Cardiac septum (tissue), 1 donor: ENCODE results near the gene FAM111B. TPM values are rescaled to one million over a fixed set of nuclear protein-coding genes. Genes with fewer than 3 reads are reported as not detected.
A peak's percentile ranks its signal among the peaks of the same experiment; 100 is the strongest.
"Not testable (repeated sequence)": the region's sequence is repeated elsewhere in the genome, so short reads cannot be mapped to it uniquely, and the experiment has no call there.

ENCODE experiments used
- DNase-seq: peaks from one replicate; pipeline ENCODE4 v3.0.0-alpha.2; 2020; ENCODE audit warnings: low spot score
- intact Hi-C: fragments of 100-400 bp; cut with DNase I; formaldehyde crosslinking; loops from one replicate; pipeline ENCODE4 v1.14.0; 2022
- total RNA-seq: library from RNA; stranded (reverse); fragmentation: NEBNext Ultra II Directional; extraction: Animal tissue kit (Norgen Biotek cat#: 25700); gene quantifications from one replicate; pipeline ENCODE4 v1.2.1, GENCODE V29; 2021
- donor health status: DM: no; HTN: no; CAD: no.

Gene FAM111B
- total RNA-seq, 1 donor from 2014 or later = not detected

DNA sequence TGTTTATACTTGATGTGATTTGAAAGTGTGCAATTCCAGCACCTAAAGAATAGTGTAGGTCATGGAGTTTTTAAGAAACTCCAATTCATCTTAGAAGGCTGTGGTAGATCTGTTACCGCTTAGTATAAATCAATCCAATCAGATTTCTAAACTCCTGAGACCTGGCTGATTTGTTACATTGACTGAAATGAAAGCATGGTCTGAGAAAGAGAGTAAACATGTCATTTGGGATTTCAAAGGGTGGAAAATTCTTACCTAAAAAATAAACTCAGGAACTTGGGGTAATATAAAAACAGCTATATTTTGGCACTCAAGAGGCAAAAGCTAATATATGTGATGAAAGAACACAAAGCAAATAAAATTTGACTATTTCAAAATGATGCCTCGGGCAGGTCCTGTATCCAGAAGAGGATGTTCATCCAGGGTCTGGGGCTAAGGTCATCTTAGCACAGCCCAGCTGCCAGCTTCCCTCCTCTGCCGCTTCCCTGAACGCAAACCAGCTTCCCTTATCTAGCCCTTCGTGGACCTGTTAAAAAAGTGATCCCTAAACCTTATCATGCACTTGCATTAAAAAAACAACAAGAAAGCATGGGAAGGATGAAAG is 11.0 kb upstream of the FAM111B start:
- intact Hi-C loops = not testable (repeated sequence)

DNA sequence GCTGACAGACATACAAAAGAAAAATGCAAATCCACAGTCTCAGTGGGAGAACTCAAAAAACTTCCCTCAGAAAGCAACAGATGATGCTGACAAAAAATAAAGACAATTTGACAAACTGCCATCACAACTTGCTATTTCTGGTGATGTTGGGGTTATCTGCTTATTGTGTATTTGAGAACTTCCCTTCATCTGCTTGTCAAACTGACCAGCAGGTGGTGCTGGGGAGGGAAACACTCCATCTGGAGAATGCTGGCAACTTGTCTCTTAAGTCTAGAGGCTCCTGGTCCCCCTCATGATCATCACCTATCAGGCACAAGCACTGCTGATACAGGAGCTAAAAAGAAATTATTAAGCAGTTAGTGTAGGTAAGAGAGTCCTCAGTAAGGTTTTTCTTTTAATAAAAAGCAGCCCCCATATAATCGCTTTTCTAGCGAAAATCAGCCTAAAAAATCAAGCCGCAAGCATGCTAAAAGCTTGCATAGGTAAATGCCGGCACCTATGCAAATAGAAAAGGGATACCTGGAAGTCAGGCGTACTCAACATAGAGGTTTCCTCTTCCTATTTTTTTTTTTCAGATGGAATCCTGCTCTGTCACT is 9.8 kb upstream of the FAM111B start:
- no peak for DNase-seq

More for the DNA sequence above, 11.0 kb upstream of the FAM111B start:
- not testable (repeated sequence) for DNase-seq

DNA sequence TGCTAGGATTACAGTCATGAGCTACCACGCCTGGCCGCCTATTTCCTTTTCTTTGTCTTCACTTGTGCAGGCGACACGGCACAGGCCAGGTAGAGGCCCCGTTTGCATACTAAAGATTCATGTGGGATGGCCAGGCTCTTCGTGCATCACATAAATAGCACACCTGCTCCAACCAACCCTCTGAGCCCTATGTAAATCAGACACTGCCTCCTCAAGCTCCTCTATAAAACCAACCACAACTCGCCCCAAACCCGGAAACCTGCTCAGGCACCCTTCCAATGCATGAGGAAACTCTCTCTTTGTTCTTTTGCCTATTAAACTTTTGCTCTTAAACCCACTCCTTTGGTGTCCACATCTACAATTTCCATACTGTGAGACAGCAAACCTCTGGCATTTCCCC is 9.1 kb upstream of the FAM111B start:
- intact Hi-C loops, DNase-seq: not testable (repeated sequence)

More for the DNA sequence above, 9.8 kb upstream of the FAM111B start:
- intact Hi-C loops = no loop called here

DNA sequence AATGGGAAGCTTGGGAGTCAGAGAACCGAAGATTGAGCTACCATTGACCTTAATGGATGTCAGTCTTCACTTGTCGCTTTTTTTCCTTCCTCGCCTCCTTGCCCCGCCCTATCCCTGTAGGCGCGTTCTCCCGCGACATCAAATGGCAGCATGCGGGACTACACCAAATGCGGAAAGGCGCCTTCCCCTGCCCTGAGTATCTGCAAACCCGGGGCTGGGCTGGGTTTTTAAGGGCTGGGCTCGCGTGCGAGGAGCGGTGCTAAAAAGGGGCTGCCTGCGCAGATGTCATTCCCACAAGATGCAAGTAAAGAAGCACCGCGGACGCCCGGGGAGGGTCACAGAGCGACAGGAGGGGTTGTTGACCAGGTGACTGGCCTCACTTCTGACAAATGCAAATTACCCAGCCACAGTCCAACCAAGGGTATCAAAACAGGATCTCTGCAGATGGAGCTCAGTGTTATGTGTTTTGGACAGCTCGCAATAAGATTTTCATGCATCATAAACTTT is 4.7 kb upstream of the FAM111B start:
- no peak for DNase-seq
- intact Hi-C loops = no loop called here

DNA sequence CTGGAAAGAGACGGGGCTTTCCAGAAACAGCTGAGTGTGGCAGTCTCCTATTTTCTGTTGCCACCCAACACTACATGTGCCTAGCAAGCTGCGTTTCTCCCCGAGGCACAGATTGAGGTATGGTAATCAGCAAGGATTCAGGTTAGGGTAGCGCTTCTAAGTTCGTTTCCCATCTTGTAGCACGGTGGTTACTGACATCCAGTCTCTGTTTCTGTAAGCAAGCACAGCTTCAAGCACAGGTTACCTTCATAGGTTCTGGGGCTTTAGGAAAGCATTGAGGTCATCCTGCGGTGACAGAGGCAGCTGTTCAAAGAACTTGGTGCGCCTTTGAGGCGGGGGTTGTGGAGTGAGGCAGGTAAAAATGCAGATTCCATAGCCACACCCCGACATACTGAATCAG is 684 bp downstream of the FAM111B start:
- intact Hi-C loops, DNase-seq: not testable (repeated sequence)

DNA sequence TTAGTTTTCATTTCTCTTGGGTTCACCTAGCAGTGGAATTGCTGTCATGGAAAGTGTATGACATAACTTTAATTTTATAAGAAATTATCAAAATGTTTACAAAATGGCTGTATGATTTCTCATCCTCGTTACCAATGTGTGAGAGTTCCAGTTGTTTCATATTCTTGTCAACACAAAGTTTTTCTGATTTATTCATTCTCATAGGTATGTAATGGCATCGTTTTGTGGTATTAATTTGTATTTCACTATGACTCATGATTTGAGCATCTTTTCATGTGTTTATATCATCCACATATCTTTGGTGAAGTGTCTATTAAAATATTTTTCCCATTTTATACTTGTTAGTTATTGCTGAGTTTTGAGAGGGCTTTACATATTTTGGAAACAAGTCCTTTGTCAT is 5.5 kb downstream of the FAM111B start:
- intact Hi-C loops = no loop called here
- DNase-seq = no peak

DNA sequence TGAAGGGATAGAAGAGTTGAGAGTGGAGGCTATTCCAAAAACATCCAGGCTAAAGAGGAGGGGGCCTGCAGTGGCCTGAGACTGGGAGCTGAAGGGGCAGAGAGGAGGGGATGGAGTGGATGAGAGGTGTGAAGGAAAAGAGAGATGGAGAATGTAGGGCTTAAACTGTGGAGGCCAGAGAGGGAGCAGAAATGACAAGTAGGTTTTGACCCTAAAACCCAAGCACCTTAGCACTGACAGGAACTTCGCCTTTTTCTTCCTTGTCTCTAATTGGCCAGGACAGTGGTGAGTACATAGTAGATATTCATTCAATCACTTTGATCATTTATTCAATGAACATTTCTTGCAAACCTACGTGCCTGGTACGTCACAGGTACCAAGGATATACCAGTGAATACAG is 7.3 kb downstream of the FAM111B start:
- intact Hi-C loops = no loop called here
- no peak for DNase-seq

DNA sequence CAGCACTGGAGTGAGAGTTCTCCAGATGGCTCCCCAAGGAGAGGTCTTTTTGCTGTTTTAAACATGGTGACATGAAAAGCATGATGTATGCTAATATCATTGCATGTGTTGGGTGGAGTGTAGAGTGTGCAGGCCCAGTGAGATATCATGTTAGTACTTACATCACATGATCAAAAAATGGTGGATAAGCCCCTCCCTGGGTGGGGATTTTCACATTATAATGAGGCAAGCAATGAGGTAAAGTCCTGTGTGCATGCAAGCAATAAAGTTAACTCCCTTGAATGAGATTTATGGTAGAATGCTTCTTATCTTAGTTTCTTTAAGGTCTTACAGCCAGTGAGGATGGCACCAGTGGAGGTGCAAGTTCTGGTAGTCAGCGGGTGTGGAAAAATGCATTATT is 8.5 kb downstream of the FAM111B start:
- intact Hi-C loops = no loop called here
- no peak for DNase-seq

DNA sequence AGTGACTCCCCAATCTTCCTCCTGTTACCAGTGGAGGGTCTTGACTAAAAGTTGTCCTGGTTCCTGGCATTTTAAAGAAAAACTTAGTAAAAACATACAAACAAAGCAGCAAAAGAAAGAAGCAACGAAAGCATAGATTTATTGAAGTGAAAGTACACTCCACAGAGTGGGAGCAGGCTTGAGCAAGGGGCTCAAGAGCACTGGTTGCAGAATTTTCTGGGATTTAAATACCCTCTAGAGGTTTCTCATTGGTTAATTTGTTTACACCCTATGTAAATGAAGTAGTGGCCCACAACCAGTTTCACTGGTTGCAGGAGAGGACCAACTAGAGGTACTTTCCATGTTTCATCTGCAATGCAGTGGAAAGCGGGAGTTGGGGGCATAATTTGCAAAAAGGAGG is 10.7 kb downstream of the FAM111B start:
- intact Hi-C loops = no loop called here
- DNase-seq = no peak

DNA sequence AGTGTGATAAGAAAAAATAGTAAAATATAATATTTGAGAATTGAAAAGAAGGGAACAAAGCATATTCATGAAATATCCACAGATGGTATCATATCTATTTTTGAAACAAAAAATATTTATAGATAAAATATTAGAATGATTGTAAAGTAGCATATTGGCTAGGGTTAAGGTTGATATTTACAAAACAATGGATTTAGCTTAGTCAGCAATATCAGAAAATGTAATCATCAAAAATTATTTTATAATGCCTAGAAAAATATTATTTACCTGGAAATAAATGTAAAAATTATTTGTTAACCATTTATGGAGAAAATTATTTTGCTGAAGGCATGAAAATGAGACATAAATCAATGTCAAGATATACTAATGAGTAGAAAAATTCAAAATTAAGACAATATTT is 12.8 kb downstream of the FAM111B start:
- no peak for DNase-seq
- intact Hi-C loops = no loop called here

DNA sequence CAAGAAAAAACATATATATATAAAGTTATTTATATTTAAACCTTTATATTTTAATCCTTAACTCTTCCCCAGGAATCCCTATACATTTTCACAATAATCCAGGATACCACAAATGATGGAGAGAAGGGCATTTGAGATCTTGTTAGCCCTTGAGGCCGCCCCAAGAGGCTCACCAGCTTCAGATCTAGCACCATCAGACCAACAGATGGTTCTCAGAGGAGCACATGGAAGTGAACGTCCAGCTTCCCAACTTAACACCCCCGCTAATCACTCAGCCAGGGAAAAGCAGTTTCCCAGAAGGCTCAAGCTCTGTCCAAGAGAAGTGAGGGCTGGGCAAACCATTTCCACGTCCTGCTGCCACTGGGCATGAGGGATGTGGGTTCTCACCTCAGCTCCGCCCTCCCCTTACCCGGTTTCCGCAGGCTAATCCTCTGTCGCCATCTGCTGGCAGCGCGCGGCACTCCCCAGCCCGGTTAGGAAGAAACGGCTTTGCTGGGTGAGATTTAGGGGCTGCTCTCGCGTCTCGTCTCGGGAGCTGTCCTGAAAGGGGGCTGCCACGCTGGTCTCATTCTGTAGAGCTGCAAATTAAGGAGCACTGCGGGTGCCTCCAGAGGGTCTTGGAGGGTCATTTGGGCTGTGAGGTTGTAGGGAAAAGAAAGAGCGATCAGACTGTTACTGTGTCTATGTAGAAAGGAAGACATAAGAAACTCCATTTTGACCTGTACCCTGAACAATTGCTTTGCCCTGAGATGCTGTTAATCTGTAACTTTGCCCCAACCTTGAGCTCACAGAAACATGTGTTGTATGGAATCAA is 28.8 kb downstream of the FAM111B start:
- intact Hi-C loops = no loop called here
- peak; percentile 92 for DNase-seq

DNA sequence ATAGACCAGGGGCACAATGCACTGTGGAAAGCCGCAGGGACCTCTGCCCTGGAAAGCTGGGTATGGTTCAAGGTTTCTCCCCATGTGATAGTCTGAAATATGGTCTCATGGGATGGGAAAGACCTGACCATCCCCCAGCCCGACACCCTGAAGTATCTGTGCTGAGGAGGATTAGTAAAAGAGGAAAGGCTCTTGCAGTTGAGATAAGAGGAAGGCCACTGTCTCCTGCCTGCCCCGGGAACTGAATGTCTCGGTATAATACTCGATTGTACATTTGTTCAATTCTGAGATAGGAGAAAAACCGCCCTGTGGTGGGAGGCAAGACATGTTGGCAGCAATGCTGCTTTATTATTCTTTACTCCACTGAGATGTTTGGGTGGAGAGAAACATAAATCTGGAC is 29.5 kb downstream of the FAM111B start:
- DNase-seq, intact Hi-C loops: not testable (repeated sequence)

DNA sequence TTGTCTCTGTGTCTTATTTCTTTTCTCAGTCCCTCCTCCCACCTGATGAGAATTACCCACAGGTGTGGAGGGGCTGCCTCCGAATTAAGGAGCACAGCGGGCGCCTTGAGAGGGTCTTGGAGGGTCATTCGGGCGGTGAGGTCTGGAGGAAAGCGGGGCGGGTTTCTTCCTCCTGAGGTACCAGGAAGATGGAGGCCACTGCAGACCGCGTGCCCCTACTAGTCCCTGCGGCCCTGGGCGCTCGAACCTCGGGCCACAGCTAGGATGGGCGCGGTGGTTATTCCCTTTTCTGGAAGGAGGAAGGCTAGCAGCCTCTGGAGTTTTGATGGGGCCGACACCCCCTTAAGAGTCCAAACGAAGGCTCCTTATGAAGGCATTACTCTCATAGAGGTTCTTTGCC is 30.2 kb downstream of the FAM111B start:
- no peak for DNase-seq
- intact Hi-C loops = no loop called here

DNA sequence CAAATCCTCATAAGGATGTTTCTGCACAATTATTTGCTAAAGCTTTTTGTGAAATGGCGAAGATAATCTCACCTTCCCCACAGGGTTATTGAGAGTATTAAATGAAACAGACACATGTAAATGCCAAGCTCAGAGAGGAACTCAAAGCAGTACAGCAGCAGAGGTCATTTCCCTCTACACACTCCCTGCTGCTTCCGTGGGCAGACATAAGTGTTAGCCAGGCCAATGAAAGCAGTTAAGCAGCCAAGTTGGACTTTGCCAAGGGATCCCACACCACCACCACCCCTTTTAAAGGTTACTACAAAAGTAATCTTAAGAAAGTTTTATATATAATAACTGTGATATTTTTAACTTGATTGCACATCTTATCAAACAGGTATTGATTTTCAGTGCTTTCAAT is 31.6 kb downstream of the FAM111B start:
- DNase-seq = no peak
- intact Hi-C loops = no loop called here

DNA sequence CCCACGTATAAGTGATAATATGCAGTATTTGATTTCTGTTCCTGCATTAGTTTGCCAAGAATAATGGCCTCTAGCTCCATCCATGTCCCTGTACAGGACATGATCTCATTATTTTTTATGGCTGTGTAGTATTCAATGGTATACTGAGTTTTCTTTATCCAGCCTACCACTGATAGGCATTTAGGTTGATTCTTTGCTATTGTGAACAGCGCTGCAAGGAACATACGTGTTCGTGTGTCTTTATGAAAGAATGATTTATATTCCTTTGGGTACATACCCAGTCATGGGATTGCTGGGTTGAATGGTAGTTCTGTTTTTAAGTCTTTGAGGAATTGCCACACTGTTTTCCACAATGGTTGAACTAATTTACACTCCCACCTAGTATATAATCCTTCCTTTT is 34.2 kb downstream of the FAM111B start:
- intact Hi-C loops = no loop called here
- DNase-seq = no peak

DNA sequence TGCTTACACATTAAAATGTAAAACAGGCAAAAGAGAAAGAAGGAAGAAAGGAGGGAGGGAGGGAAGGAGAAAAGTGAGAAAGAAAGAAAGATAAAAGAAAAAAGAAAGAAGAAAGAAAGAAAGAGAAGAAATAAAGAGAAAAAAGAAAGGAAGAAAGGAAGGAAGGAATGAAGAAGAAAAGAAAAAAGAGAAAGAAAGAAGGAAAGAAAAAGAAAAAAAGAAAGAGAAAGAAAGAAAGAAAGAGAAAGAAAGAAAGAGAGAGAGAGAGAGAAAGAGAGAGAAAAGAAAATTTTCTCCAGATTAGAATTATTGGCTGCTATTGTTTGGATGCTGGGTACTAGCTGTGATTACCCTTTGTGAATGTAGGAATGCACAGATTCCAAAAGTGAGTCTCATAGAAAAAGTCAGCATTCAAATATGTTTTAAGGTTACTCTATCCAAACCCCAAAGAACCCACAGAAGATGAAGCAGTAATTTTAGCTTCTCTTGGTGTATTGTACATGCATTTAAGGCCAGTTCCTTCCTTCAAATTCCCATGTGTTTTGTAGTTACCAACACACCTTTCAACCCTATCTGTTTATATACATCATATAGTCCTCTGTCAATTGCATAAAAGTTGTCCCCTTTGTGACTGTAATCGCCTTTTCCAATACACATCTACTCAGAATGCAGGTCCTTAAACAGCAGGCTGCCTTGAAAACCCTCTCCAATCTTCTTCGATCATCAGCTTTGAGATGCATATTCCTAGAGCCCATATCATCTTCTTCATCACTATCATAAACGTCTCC is 34.8 kb downstream of the FAM111B start:
- intact Hi-C loops = no loop called here
- DNase-seq = no peak

DNA sequence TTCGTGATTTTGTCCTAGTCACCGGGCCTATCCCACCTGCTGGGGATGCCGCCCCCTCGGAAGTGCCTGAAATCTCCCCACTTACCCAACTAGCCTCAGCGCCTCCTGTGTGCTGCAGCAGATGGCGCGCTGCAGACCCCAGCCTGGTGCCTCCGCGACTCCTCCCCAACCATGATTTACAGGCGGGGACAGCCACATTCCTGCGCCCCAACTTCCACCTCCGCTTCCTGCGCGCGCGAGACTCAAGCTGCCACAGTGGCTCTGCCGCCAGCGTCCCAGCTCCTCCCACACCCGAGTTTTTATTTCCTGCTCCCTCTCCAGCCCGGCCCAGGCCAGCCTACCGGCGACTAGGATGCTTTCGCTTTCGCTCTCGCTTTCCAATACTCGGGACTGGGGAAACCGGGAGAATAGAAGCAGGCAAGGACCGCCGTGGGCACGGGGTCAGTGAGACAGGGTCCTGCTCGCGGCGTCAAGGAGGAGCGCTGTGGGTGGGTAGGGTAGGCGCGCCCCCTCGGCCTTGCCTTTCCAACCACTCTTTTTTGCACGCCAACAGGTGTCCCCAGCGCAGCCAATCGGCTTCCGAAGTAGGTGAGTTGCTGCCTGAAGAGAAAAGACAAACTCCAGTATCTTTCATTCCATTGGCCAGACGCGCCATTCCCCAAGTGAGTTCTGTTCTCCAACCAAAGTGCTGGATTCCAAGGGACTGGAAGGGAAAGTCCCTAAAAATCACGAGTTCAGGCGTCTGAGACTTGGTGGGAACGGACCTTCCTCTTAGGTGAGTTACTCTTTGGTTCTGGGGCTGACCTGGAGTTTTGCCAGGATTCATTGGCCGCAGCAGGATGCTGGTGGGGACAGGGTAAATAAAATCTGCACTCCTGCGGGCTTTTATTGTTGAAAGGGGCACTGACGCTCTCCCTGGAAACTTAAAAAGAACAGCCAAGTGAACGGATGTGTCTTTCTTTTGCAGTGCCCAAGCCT is 35.8 kb downstream of the FAM111B start, which contains the start of gene FAM111A:
FAM111A (plus strand) TSS at position 327 of the 978 bp plus-strand sequence. CDS start 6,017 bp downstream, outside the sequence.
- peak; percentile 95 for DNase-seq
- intact Hi-C loops = no loop called here

DNA sequence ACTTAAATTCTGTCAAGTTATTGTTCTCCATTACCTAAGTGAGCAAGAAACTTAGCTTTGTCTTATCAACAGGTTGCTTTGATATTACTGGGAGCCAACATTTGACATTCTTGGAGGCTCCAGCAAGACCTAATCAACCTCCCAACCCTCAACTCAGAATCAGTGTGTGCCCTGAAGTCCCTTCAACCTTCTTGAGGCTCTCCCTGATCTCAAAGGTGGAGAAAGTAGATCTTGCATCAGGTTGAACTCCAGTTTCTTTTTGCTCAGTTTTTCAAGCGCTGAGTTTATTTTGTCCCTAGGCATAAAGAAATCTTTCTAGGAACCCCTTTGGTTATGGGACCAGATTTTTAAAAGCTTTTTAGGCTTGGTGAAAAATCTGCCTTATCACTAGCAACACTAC is 37.1 kb downstream of the FAM111B start:
- intact Hi-C loops = no loop called here
- no peak for DNase-seq
